Fibroblast of skin of abdomen (primary cell): ENCODE data around the gene RHOA.
"Not testable (repeated sequence)": the region's sequence is repeated elsewhere in the genome, so short reads cannot be mapped to it uniquely, and the experiment has no call there.

ENCODE experiments used
- DNase-seq: peaks from one replicate; pipeline ENCODE4 v3.0.0-alpha.2; 2013

RHOA gene

DNA sequence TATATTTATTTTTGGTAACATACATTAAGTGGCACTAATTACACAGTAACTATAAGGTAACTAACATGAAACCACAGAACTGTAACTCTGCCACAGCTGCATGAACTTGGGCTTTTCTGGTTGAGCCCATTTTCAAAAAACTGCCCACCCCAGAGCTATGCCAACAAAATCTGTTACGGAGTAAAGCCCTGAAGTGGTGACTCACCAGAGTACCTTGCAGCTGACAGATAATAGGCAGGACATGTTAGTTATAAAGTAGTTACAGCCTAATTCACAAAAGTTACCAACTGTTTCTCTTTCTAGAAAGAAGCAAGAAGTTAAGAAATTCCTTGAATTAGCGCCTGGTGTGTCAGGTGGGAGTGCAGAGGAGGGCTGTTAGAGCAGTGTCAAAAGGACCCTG is 52.2 kb downstream of the RHOA start:
- DNase-seq: peak; percentile 36

DNA sequence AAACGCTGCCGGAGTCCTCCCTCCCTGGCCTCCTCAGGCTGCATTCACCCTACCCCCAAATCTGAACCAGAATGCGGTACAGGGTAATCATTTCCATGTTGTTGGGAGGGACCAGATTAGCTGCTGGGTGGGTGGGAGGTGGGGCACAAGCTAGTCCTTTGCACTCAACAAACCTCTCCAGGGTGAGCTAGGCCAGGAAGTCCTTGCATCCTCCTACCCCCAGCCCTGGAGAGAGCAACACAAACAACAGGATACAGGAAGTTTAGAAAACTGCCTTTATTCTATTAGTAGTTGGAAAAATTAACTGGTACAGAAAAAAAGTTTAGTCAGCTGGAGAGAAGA is 52.9 kb downstream of the RHOA start:
- no peak for DNase-seq

DNA sequence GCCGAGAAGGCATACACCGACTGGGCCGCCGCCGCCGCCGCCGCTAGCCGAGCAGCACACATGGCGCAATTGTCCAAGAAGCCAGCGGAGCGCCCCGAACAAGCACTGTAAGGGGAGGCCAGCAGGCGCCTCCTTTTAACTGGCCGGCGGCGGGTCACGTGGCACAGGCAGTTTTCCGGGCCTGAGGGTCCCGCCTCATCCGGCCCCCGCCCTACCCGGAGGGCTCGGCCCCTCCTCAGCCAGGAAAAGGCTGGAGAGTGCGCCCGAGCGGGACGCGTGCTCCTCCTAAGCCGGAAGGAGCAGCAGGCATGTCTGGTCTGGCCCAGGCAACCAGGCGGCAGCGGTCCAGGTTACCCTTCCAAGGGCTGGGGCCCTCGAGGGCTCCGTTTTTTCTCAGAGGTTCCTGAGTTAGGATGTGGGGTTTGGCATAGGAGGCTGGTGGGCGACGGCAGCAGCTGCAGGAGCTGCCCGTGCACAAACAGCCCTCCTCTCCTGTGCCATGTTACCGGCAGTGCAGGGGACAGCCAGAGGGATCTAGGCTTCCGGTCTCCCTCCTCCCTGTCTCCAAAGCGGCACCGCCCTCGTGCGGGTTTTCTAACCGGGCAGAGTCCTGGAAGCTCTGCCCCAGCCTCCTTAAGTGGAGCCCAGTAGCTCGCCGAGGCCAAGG is 53.4 kb downstream of the RHOA start, which contains the start of gene GPX1:
GPX1 (minus strand) TSS at position 137 of the 667 bp plus-strand sequence; CDS start at position 62, 75 bp downstream.
- DNase-seq: peak; percentile 97

DNA sequence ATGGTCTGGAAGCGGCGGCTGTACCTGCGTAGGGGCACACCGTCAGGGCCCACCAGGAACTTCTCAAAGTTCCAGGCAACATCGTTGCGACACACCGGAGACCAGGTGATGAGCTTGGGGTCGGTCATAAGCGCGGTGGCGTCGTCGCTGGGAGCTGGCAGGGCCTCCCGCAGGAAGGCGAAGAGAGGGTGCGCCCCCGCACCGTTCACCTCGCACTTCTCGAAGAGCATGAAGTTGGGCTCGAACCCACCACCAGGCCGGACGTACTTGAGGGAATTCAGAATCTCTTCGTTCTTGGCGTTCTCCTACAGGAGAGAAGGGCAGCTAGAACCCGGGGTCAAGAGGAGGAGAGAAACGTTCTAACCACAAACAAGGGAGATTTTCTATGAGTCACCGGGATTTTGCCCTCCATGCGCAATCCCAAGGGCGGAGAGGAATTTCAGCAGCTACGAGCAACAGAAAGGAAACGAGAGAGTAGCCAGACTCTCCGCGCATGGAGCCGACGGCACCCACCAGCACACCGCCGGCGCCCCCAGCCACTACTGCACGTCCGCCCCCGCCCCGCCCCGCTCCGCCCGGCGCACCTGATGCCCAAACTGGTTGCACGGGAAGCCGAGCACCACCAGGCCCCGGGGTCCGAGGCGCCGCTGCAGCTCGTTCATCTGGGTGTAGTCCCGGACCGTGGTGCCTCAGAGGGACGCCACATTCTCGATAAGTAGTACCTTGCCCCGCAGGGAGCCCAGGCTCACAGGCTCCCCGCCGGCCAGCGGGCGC is 54.1 kb downstream of the RHOA start:
- DNase-seq: peak; percentile 89

DNA sequence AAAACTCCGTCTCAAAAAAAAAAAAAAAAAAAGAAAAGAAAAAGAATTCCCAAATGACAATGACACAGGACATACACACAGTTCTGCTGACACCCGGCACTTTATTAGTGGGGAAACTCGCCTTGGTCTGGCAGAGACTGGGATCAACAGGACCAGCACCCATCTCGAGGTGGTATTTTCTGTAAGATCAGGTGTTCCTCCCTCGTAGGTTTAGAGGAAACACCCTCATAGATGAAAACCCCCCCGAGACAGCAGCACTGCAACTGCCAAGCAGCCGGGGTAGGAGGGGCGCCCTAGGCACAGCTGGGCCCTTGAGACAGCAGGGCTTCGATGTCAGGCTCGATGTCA is 54.7 kb downstream of the RHOA start:
- DNase-seq: not testable (repeated sequence)

DNA sequence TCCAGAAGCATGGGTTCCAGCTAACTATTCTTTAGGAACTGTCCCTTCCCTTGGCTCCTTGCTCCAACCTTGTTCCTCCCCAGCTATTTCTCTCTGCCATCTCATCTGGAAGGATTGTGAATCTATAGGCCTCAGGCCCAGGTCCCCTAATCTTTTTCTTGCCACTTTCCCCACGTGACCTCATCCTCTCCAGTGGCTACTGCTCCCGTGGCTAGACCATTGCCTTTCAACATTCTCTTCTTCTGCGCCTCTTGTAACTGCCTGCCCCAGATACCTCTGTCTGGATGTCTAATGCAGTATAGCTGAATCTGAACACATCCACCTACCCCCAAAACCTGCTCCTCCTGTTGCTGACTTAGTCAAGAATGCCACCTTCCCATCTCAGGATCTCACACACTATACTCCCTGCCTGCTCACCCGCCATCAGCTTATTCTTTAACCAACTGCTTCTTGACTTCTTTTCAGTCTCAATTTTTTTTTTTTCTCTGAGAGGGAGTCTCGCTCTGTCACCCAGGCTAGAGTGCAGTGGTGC is 58.8 kb downstream of the RHOA start:
- no peak for DNase-seq

DNA sequence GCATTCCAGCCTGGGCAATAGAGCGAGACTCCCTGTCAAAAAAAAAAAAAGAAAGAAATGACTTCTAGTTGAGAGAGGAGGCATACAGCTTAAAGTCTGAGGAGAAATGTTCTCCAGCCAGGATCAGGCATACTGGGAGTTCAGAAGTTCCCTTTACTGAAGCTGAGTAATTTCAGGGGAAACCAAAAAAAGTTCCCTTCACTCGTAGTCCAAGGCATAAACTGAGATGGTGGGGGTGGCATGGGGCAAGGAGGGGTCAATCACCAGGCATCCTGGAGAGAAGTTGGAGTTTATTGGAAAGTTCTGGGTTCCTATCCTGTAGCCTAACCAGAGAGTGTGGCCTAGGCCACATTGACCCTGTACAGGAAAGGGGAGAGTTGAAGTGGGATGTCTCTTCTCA is 59.5 kb downstream of the RHOA start:
- DNase-seq: no peak

DNA sequence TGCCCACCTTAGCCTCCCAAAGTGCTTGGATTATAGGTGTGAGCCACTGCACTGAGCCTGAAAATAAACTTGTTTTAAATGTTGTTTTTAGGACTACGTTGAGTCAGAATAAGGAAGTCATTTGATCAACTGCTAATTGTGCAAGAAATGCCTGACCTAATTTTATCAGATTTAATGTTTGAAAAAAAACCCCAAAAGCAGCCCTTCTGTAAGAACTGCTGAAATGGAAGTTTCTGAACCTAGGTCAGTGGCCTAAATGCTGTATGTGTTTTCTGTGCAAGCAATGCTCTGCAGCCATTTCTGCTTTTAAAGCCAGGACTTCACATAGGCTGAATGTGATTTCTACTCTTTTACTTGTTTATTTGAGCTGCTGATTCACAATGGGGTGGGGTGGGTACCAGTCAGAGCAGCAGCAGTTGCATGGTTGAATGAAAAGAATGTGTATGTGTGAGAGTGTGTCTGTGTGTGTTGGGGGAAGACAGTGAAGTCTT is 60.2 kb downstream of the RHOA start:
- DNase-seq: peak; percentile 82

DNA sequence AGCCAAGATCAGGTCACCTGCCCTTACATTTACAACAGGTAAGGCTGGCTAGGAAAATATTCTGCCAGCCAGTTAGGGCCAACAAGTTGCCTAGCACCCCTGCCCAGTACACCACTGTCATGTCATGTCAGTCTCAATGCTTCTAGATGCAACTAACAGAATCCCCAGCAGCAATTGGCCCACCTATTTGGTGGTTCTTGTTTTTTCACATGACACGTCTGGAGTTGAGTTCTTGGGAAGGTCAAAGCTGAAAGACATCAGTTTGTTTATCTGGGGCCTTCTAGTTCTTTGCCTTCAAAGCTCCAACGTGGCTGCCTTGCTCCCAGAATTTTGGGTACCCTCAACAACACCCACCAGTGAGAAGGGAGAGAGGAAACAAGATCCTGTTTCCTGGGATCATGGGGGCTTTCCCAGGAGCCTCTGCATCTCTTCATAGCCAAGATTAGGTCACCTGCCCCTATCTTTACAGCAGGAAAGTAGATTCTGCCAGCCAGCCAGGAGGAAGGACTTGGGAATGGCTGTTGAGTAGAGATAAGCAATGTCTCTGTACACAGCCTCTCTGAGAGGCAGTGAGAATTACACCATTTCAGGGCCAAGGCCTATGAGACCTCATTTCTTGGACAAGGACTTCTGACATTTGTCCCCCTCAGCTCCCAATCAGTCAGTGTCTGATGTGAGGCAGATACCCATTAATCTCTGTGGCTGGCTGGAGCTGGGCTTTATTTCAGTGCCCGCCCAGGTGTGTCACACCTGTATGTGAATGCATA is 62.2 kb downstream of the RHOA start:
- no peak for DNase-seq

DNA sequence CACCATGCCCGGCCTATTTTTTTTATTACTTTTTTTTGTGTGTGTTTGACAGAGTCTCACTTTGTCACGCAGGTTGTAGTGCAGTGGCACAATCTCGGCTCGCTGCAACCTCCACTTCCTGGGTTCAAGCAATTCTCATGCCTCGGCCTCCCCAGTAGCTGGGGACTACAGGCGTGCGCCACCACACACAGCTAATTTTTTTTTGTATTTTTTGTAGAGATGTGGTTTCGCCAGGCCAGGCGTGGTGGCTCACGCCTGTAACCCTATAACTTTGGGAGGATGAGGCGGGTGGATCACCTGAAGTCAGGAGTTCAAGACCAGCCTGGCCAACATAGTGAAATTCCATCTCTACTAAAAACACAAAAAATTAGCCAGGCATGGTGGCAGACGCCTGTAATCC is 63.4 kb downstream of the RHOA start:
- DNase-seq: not testable (repeated sequence)

DNA sequence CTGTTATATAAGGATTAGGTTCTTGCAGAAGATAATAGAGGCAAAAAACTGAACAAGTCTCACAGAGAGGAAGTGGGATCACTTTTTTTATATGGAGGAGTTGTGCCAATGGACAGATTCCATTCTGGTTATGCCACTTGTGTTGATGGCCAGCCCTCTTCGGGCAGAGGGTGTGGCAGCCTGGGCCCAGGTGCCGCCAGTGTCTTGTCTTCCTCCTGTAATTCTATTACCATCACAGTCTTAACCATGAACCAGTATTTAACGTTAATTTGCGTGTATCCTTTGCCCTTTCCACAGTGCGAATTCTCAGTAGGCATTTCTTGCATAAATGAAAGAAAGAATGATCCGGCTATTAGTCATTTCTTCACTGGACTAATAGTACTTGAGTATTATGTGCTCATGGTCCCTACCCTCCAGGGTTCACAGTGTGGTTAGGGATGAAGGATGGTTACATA is 65.0 kb downstream of the RHOA start:
- no peak for DNase-seq

DNA sequence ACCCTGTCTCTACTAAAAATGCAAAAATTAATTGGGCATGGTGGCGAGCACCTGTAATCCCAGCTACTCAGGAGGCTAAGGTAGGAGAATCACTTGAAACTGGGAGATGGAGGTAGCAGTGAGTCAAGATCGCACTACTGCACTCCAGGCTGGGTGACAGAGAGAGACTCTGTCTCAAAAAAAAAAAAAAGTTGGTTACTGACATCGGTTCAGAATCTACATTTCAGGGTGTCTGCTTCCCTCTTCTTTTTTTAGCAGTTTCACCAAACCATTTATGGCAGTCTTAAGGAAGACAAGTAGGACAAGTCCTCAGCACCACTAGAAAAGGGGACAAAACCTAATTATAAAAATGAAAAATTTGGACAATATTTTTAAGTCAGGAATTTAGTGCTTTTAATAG is 68.6 kb downstream of the RHOA start:
- no peak for DNase-seq

DNA sequence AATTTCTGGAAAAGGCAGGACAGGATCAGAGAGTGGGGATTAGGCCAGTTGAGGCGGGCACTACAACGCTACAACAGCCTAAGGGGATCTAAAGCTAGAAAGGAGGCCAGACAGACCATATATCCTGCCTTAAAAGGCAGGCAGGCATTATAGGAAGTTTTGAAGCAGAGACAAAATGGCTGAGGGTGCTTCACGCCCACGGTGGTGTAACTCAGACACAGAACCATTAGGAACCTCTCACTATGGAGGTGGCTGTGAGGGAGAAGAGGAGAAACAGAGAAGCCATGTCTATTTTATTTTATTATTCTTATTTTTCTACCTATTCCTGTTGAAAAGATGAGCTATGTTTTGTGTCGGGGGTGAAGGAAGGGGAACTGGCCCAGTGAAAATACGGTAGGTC is 69.8 kb downstream of the RHOA start:
- no peak for DNase-seq

DNA sequence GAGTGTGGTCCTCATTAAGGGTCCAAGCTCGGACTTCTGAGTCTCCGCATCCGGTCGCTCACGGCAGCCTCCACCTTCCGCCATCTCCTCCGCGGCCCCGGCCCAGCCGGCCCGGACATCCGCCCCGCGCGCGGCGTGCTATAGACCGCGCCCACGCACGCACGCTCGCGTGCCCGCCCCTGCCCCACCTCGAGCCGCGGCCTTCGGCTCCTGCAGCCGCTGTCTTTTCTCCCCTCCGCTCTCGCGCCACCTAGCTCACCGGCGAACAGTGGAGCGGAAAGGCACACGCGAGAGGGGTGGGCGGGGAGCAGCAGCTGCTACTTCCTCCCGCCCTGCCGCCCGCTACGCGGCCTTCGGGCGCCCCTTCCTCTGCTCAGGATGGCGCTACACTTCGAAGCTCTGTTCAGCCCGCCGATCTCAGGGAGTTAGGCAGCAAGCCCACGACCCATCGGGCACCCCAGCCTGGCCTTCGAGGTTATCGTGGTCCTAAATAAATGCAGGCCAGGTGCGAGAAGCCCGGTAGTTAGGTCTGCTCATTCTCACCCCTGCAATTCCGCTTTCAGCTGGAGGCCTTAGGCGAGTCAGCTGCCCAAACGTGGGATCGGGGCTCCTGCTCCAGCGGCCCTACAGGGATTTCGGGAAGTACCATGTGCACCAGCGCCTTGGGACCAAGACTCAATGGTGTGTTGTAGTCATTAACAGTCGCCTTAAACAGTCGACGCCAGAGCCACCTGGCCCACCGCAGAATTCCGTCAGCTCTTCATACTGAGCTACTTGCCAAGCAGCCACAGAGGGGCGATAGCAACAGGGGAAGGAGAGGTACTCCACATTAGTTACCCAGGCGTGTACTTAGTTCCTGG is 71.6 kb downstream of the RHOA start, which contains the start of gene USP4:
USP4 (minus strand) TSS at position 113 of the 860 bp plus-strand sequence; CDS start at position 84, 29 bp downstream.
- DNase-seq: peak; percentile 90

DNA sequence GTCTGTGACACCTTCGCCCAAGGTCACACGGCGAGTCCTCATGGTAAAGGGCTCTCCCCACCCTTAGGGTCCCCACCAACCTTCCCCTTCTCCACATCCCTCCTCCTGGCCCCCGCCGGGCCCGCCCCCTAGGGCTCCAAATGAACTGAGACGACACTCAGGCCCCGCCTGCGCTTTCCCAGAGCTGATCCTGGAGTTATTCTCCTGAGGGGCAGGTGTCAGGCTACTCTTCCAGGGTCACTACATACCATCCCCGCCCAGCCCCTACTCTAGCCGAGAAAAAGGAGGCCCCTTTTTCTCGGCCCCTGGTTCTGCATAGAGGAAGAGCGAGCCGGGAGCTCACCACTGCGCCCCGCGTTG is 72.2 kb downstream of the RHOA start:
- no peak for DNase-seq

DNA sequence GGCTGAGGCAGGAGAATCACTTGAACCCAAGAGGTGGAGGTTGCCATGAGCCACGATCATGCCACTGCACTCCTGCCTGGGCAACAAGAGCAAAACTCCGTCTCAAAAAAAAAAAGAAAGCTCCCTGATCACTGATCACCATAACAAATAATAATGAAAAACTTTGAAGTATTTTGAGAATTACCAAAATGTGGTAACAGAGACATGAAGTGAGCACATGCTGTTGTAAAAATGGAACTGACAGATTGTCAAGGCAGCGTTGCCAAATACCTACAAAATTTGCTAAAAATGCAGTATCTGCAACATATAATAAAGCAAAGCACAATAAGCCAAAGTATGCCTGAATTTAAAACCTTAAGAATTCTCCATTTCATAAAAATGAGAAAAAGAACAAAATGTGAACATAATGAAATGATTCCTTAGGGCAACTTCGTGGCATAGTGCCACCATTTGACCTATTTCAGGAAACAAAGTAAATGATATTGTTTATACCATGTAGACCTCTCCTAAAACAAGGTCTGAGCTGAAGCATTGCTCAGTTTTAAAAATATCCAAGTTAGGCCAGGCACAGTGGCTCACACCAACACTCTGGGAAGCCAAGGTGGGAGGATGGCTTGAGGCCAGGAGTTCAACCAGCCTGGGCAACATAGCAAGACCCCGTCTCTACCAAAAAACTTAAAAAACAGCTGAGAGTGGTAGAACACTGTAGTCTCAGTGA is 77.7 kb downstream of the RHOA start:
- no peak for DNase-seq

DNA sequence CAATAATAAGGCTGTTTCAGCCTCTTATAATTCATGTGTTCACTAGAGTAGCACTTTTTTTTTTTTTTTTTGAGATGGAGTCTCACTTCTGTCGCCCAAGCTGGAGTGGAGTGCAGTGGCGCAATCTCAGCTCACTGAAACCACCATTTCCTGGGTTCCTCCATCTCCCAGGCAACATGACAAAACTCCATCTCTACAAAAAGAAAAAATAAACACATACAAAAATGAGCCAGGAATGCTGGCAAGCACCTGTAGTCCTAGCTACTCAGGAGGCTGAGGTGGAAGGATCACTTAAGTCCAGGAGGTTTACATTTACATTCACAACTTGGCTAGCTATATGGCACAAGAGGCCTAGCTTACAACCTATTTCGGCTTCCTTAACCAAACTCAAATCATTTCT is 78.7 kb downstream of the RHOA start:
- no peak for DNase-seq

DNA sequence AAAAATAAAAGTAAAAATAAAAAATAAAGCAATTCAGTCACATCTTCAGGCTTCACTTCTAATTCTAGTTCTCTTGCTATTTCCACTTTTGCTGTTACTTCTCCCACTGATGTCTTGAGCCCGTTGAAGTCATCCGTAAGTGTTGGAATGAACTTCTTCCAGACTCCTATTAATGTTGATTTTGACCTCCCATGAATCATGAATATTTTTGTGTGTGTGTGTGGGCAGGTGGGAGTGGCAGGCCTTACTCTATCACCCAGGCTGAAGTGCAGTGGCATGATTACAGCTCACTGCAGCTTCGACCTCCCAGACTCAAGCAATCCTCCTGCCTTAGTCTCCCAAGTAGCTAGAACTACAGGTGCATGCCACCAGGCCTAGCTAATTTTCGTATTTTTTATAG is 82.6 kb downstream of the RHOA start:
- DNase-seq: no peak

DNA sequence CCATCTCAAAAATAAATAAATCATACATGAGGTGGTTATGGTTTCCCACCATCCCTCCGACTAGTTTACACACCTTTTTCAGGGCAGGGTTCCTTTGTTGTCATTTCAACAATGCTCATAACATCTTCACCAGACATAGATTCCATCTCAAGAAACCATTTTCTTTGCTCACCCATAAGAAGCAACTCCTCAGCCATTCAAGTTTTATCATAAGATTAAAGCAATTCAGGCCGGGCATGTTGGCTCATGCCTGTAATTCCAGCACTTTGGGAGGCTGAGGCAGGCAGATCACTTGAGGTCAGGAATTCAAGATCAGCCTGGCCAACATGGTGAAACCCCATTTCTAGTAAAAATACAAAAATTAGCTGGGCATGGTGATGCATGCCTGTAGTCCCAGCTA is 83.4 kb downstream of the RHOA start:
- DNase-seq: not testable (repeated sequence)

DNA sequence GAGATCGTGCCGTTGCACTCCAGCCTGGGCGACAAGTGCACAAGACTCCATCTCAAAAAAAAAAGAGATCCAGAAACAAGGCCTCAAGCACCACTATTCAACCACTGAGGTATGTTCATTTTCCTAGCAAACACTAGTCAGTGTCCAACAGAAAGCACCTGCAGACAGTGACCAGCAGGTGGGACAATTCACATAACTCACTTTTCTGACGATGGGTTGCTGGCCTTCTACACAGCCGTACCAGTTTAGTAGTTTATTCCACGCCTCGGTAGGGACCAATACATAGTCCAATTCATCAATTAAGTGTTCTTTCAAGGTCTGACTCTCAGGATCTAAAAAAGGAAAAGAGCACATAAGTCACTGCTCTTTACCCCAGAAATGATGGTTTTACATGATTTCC is 84.3 kb downstream of the RHOA start:
- no peak for DNase-seq

DNA sequence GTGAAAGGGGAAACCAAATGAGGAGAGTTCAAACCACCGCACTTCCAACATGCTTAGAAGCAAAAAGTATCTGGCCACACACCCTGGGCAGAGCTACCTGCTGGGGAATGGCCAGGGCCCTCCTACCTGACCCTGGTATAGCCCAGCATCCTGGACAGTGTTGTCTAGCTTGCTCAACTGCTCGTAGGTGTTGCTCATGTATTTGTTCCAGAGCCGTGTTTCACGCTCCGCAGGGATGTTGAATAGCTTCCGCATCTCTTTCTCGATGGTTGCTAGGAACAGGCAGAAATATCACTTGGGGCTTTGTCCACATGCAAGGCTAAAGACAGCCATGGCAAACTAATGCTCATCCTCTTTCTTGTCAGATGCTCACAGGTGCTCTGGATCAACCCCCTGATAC is 87.0 kb downstream of the RHOA start:
- DNase-seq: no peak
